Heart left ventricle (tissue), 16 donors: Measurements from ENCODE around the gene ENOX1. TPM values are rescaled to one million over a fixed set of nuclear protein-coding genes. Genes with fewer than 3 reads are reported as not detected.

Experiments
- ATAC-seq, 4 donors: fragments of 200-7000 bp; cut with Tn5 transposase; one replicate each; pipeline ENCODE4 v1.9.1; 2020 to 2022; ENCODE audit warnings: moderate library complexity in 4 of 4, mild to moderate bottlenecking in 3 of 4, moderate number of reproducible peaks in 1 of 4
- DNase-seq, 5 donors: peaks; one replicate each; pipeline ENCODE4 v3.0.0-alpha.2; 2020
- H3K27ac ChIP-seq, 12 donors: fragments of 200-600 bp; sonication (generic) in 4 of 12; one replicate each; pipeline versions ENCODE4 v1.5.0 to v1.8.0; 2016 to 2022; ENCODE audit warnings: mild to moderate bottlenecking in 2 of 12
- H3K27me3 ChIP-seq, 9 donors: fragments of 200-600 bp; sonication (generic) in 2 of 9; one replicate each; pipeline versions ENCODE4 v1.5.1 to v1.8.0; 2016 to 2022; ENCODE audit warnings: mild to moderate bottlenecking in 3 of 9
- H3K36me3 ChIP-seq, 9 donors: fragments of 200-600 bp; sonication (generic) in 2 of 9; one replicate each; pipeline versions ENCODE4 v1.5.0 to v1.8.0; 2018 to 2022; ENCODE audit warnings: mild to moderate bottlenecking in 2 of 9
- H3K4me1 ChIP-seq, 12 donors: fragments of 200-600 bp; sonication (generic) in 4 of 12; one replicate each; pipeline versions ENCODE4 v1.5.0 to v1.8.0; 2016 to 2022; ENCODE audit warnings: mild to moderate bottlenecking in 3 of 12
- H3K4me3 ChIP-seq, 12 donors: fragments of 200-600 bp; sonication (generic) in 4 of 12; one replicate each; pipeline versions ENCODE4 v1.5.0 to v1.8.0; 2017 to 2022; ENCODE audit warnings: mild to moderate bottlenecking in 9 of 12, moderate library complexity in 4 of 12
- H3K9me3 ChIP-seq, 12 donors: fragments of 200-600 bp; sonication (generic) in 4 of 12; one replicate each; pipeline versions ENCODE4 v1.5.0 to v1.8.0; 2016 to 2022; ENCODE audit warnings: mild to moderate bottlenecking in 1 of 12
- CTCF ChIP-seq, 12 donors: fragments of 200-600 bp; sonication (generic) in 4 of 12; IDR thresholded peaks; one replicate each; pipeline versions ENCODE4 v1.5.0 to v1.8.0; 2018 to 2022; ENCODE audit warnings: antibody characterized with exemption in 12 of 12, mild to moderate bottlenecking in 5 of 12
- POLR2A ChIP-seq, 2 donors: fragments of 450-650 bp; IDR thresholded peaks; one replicate each; pipeline ENCODE4 v1.6.1; 2017; ENCODE audit warnings: antibody characterized with exemption in 2 of 2, mild to moderate bottlenecking in 2 of 2, moderate library complexity in 2 of 2
- WGBS, 4 donors: extraction: QIAGEN DNeasy Blood & Tissue Kit in 2 of 4; methylation state at CpG; one replicate each; pipeline versions ENCODE4 v1.1.5 to v1.1.7; 2013 to 2018; 5-methylcytosine and 5-hydroxymethylcytosine counted together
- intact Hi-C, 10 donors: fragments of 100-400 bp; cut with DNase I; formaldehyde crosslinking; loops; one replicate each; pipeline versions ENCODE4 v1.11.1 to v1.14.2; 2022
- polyA plus RNA-seq, 2 donors: library from polyadenylated mRNA; stranded (reverse); fragments of 200-250 nt; gene quantifications; one replicate each; pipeline ENCODE4 v1.2.3, GENCODE V29; 2013
- total RNA-seq, 9 donors: library from RNA; depleted of rRNA in 2 of 9; stranded (reverse); fragments of >200 nt in 2 of 9; fragmentation: NEBNext Ultra II Directional in 3 of 9; extraction: Animal tissue kit (Norgen Biotek cat#: 25700) in 3 of 9; gene quantifications; one replicate each; pipeline versions ENCODE4 v1.1.0 to v1.2.4, GENCODE V29; 2016 to 2023
- donor health status: ischemic (EF 13 %, LVEDD 7.1; RV severe dilation, severe dysfunction).
- donor health status: healthy with polysubstance abuse.
- donor health status: DM: no; HTN: yes; CAD: no.
- donor health status: DM: no; HTN: no; CAD: no.
- donor health status: ischemic (EF 25% LVEDD 6.9; RV normal size, moderate dysfunction).
- donor health status: ischemic (EF 25% LVEDD 5.7; RV mildly dilated, moderate dysfunction).
- donor health status: healthy.
- donor health status: DM: yes; HTN: yes; CAD: no.
- donor health status: ischemic (EF 35%, LVEDD 5.7; RV mildly dilated, moderate dysfunction).
- donor health status: nonischemic (EF 11% LVEDD 7.7; RV severe dilation, severe dysfunction).
- donor health status: DM: yes; HTN: yes; CAD: no.
- donor health status: PGD.
- donor health status: ischemic (EF 29% LVEDD 5.4; RV normal size, mild dysfunction).
- donor health status: nonischemic (EF 23%, LVEDD 6.1; RV moderate dilation, normal function).

ENOX1 gene
- total and polyA plus RNA-seq, 11 donors: 2.0 to 10.1 (median 5.4) TPM

- H3K36me3 ChIP-seq: no peaks in the 10 kb centered on the region
- H3K4me1 ChIP-seq: peaks cover 0 to 3% (median 0%) of the 10 kb centered on the region in 12 donors
- no peak overlapping the region for H3K27ac ChIP-seq
- TF ChIP-seq CTCF (IDR thresholded peaks at IDR 0.05) (no peak), POLR2A (IDR thresholded peaks at IDR 0.05) (no peak)
- intact Hi-C loops: no loop called here
- WGBS, 4 donors: 77 to 85% (median 82%) methylated on average over 3 of the region's 3 CpGs
- no peak overlapping the region for H3K4me3 ChIP-seq
- no peak for DNase-seq
- H3K27me3 ChIP-seq: peaks cover 0 to 2% (median 0%) of the 10 kb centered on the region in 9 donors
- ATAC-seq: no peak
- H3K9me3 ChIP-seq: no peaks in the 10 kb centered on the region
Observed at GRCh38 chr13:43631106-43631505, 155.7 kb downstream of the ENOX1 start.

- no peaks in the 10 kb centered on the region for H3K36me3 ChIP-seq
- whole genome bisulfite sequencing, 4 donors: 83 to 97% (median 93%) methylated on average over 3 of the region's 3 CpGs
- H3K9me3 ChIP-seq: no peaks in the 10 kb centered on the region
- ATAC-seq: no peak
- TF ChIP-seq POLR2A (IDR thresholded peaks at IDR 0.05) (no peak), CTCF (IDR thresholded peaks at IDR 0.05) (no peak)
- no peak overlapping the region for H3K4me3 ChIP-seq
- intact Hi-C loops: no loop called here
- H3K4me1 ChIP-seq: peaks cover 0 to 3% (median 0%) of the 10 kb centered on the region in 12 donors
- DNase-seq: no peak
- peaks cover 0 to 2% (median 0%) of the 10 kb centered on the region in 9 donors for H3K27me3 ChIP-seq
- H3K27ac ChIP-seq: no peak overlapping the region
Observed at GRCh38 chr13:43629691-43630480, 156.9 kb downstream of the ENOX1 start.

- TF ChIP-seq POLR2A (IDR thresholded peaks at IDR 0.05): no peak
- no peak for TF ChIP-seq CTCF (IDR thresholded peaks at IDR 0.05)
- H3K36me3 ChIP-seq: no peaks in the 10 kb centered on the region
- WGBS, 4 donors: 67 to 92% (median 90%) methylated on average over 2 of the region's 2 CpGs
- peaks cover 0 to 2% (median 0%) of the 10 kb centered on the region in 9 donors for H3K27me3 ChIP-seq
- H3K9me3 ChIP-seq: no peaks in the 10 kb centered on the region
- ATAC-seq (no peak), DNase-seq (no peak)
- peaks cover 0 to 3% (median 0%) of the 10 kb centered on the region in 12 donors for H3K4me1 ChIP-seq
- no peak overlapping the region for H3K4me3 ChIP-seq
- intact Hi-C loops: no loop called here
- no peak overlapping the region for H3K27ac ChIP-seq
Observed at GRCh38 chr13:43626994-43627393, 159.8 kb downstream of the ENOX1 start.

GRCh38 chr13:43614063-43614462 lies 172.7 kb downstream of the ENOX1 start:
- no peaks in the 10 kb centered on the region for H3K27me3 ChIP-seq
- H3K36me3 ChIP-seq: no peaks in the 10 kb centered on the region
- intact Hi-C loops: loop anchor here in 1 of 10 donors (5.0 kb wide), 1 partner anchor 173 kb away; the partner anchor contains the start of gene ENOX1
- peaks cover 0 to 10% (median 0%) of the 10 kb centered on the region in 12 donors for H3K9me3 ChIP-seq
- peak overlapping the region in 1 of 12 donors; percentile 14 for H3K27ac ChIP-seq
- no peak overlapping the region for H3K4me3 ChIP-seq
- no peak for TF ChIP-seq POLR2A (IDR thresholded peaks at IDR 0.05)
- no peak for TF ChIP-seq CTCF (IDR thresholded peaks at IDR 0.05)
- ATAC-seq: peak in 1 of 4 donors; percentile 40
- H3K4me1 ChIP-seq: peaks cover 0 to 21% (median 9%) of the 10 kb centered on the region in 12 donors
- no peak for DNase-seq
